Thyroid gland (tissue), 4 donors: ENCODE measurements around the gene PHTF1. TPM values are rescaled to one million over a fixed set of nuclear protein-coding genes. Genes with fewer than 3 reads are reported as not detected.

Experiments
- DNase-seq, 2 donors: peaks; one replicate each; pipeline ENCODE4 v3.0.0-alpha.2; 2019
- H3K27ac ChIP-seq, 3 donors: fragments of 200-600 bp; sonication (generic); 1 replicate in 2 of 3; 2 replicates in 1 of 3; pipeline ENCODE4 v1.5.1; 2016 to 2019; ENCODE audit warnings: mild to moderate bottlenecking in 1 of 3, moderate library complexity in 1 of 3
- H3K27me3 ChIP-seq: fragments of 200-600 bp; sonication (generic); one replicate; pipeline ENCODE4 v1.5.1; 2019
- H3K36me3 ChIP-seq, 2 donors: fragments of 200-600 bp; sonication (generic); one replicate each; pipeline ENCODE4 v1.5.1; 2016 to 2019
- H3K4me1 ChIP-seq, 2 donors: fragments of 200-600 bp; sonication (generic); one replicate each; pipeline ENCODE4 v1.5.1; 2017 to 2019
- H3K4me3 ChIP-seq, 3 donors: fragments of 200-600 bp; sonication (generic); replicated peaks in 1 of 3; 1 replicate in 2 of 3; 2 replicates in 1 of 3; pipeline ENCODE4 v1.5.1; 2016; ENCODE audit warnings: mild to moderate bottlenecking in 1 of 3
- H3K9me3 ChIP-seq: fragments of 200-600 bp; sonication (generic); one replicate; pipeline ENCODE4 v1.5.1; 2017
- CTCF ChIP-seq, 6 experiments: fragments of 200-600 bp in 3 of 6; fragments of 450-650 bp in 3 of 6; sonication (generic) in 3 of 6; IDR thresholded peaks; one replicate each; pipeline ENCODE4 v1.5.1; 2016 to 2019; ENCODE audit warnings: antibody characterized with exemption in 6 of 6, mild to moderate bottlenecking in 2 of 6, inconsistent platforms in 1 of 6, moderate library complexity in 1 of 6
- POLR2A ChIP-seq, 2 donors: fragments of 450-650 bp; IDR thresholded peaks; one replicate each; pipeline ENCODE4 v1.6.1; 2017; ENCODE audit warnings: antibody characterized with exemption in 2 of 2, mild to moderate bottlenecking in 2 of 2, moderate library complexity in 1 of 2
- WGBS, 2 donors: methylation state at CpG; one replicate each; pipeline ENCODE4 v1.1.5; 2017; 5-methylcytosine and 5-hydroxymethylcytosine counted together
- intact Hi-C: fragments of 100-400 bp; cut with DNase I; formaldehyde crosslinking; loops from one replicate; pipeline ENCODE4 v1.15.1; 2023
- total RNA-seq, 4 donors: library from RNA; depleted of rRNA; stranded (reverse); fragments of >200 nt; gene quantifications; one replicate each; pipeline ENCODE4 v1.2.3, GENCODE V29; 2016

PHTF1 gene
- total RNA-seq, 4 donors from 2014 or later: 14.4 to 25.4 (median 20.9) TPM

GRCh38 chr1:113652771-113653170 lies 106.5 kb downstream of the PHTF1 start:
- H3K36me3 ChIP-seq: no peaks in the 10 kb centered on the region
- H3K4me1 ChIP-seq: no peaks in the 10 kb centered on the region
- intact Hi-C loops: no loop called here
- H3K4me3 ChIP-seq: no peak overlapping the region
- H3K27me3 ChIP-seq: no peaks in the 10 kb centered on the region
- no peak overlapping the region for H3K27ac ChIP-seq
- no peak for DNase-seq
- no peaks in the 10 kb centered on the region for H3K9me3 ChIP-seq
- no peak for TF ChIP-seq POLR2A (IDR thresholded peaks at IDR 0.05)
- TF ChIP-seq CTCF (IDR thresholded peaks at IDR 0.05): no peak

GRCh38 chr1:113648478-113648877 lies 110.8 kb downstream of the PHTF1 start:
- TF ChIP-seq CTCF (IDR thresholded peaks at IDR 0.05): no peak
- TF ChIP-seq POLR2A (IDR thresholded peaks at IDR 0.05): no peak
- Histone ChIP-seq H3K36me3 (peaks cover 0 to 12% of the 10 kb centered on the region in 2 donors), H3K4me1 (no peaks in the 10 kb centered on the region), H3K4me3 (no peak overlapping the region), H3K9me3 (no peaks in the 10 kb centered on the region), H3K27ac (no peak overlapping the region), H3K27me3 (no peaks in the 10 kb centered on the region)
- intact Hi-C loops: no loop called here
- DNase-seq: no peak

- no peak overlapping the region for H3K27ac ChIP-seq
- no peak overlapping the region for H3K4me3 ChIP-seq
- H3K9me3 ChIP-seq: no peaks in the 10 kb centered on the region
- intact Hi-C loops: no loop called here
- no peak for DNase-seq
- H3K27me3 ChIP-seq: no peaks in the 10 kb centered on the region
- WGBS, 2 donors: 97 to 98% methylated on average over 1 of the region's 1 CpG
- H3K36me3 ChIP-seq: peaks cover 2 to 12% of the 10 kb centered on the region in 2 donors
- TF ChIP-seq CTCF (IDR thresholded peaks at IDR 0.05): no peak
- TF ChIP-seq POLR2A (IDR thresholded peaks at IDR 0.05): no peak
- no peaks in the 10 kb centered on the region for H3K4me1 ChIP-seq
Observed at GRCh38 chr1:113647164-113647563, 112.1 kb downstream of the PHTF1 start.

Other genes with a start within 250 kb of the PHTF1 start
- 10 to 100 TPM; 23.7 to 31.5 (median 26.8) TPM for gene RSBN1, start 53.0 kb upstream of the PHTF1 start, total RNA-seq
- 1 to 10 TPM in 2 of 4 donors, under 1 TPM in 1, not detected in 1; 0.89 to 6.2 (median 2.6) TPM for gene PTPN22, start 112.2 kb upstream of the PHTF1 start, total RNA-seq
- gene BCL2L15, start 128.1 kb upstream of the PHTF1 start, total RNA-seq: under 1 TPM; 0.13 to 0.89 (median 0.50) TPM
- 10 to 100 TPM in 3 of 4 donors, 1 to 10 TPM in 1; 9.7 to 14.8 (median 14.0) TPM for gene AP4B1, start 145.3 kb upstream of the PHTF1 start, total RNA-seq
- gene DCLRE1B, start 145.8 kb upstream of the PHTF1 start, total RNA-seq: 1 to 10 TPM; 3.2 to 5.0 (median 4.1) TPM
- 100 to 1,000 TPM in 1 of 4 donors, 10 to 100 TPM in 3; 65.8 to 102 (median 84.7) TPM for gene HIPK1, start 169.8 kb upstream of the PHTF1 start, total RNA-seq
- 10 to 100 TPM; 20.2 to 28.3 (median 24.8) TPM for gene OLFML3, start 220.0 kb upstream of the PHTF1 start, total RNA-seq